Transverse colon (tissue), 4 donors: ENCODE results near the gene RAPGEF4.

ENCODE experiments used
- CTCF ChIP-seq, 5 experiments: fragments of 200-600 bp in 3 of 5; fragments of 450-650 bp in 2 of 5; sonication (generic) in 3 of 5; IDR thresholded peaks; 1 replicate in 2 of 5; 2 replicates in 3 of 5; pipeline ENCODE4 v1.5.1; 2016 to 2017; ENCODE audit warnings: antibody characterized with exemption in 5 of 5, inconsistent platforms in 3 of 5, mild to moderate bottlenecking in 2 of 5, moderate library complexity in 1 of 5
- EP300 ChIP-seq: sonication (generic); formaldehyde crosslinking; IDR thresholded peaks from one replicate; pipeline ENCODE4 v1.6.1; 2017; ENCODE audit warnings: antibody characterized with exemption, low read depth
- POLR2A ChIP-seq: fragments of 450-650 bp; IDR thresholded peaks from one replicate; pipeline ENCODE4 v1.6.1; 2016; ENCODE audit warnings: antibody characterized with exemption, mild to moderate bottlenecking, moderate library complexity
- POLR2AphosphoS5 ChIP-seq, 3 donors: sonication (generic); formaldehyde crosslinking; IDR thresholded peaks; one replicate each; pipeline ENCODE4 v1.6.1; 2016; ENCODE audit warnings: antibody characterized with exemption in 3 of 3

- TF ChIP-seq CTCF (IDR thresholded peaks at IDR 0.05) (no peak), EP300 (no peak), POLR2AphosphoS5 (IDR thresholded peaks at IDR 0.05) (no peak), POLR2A (no peak)
Observed at GRCh38 chr2:172894689-172895387, 159.2 kb downstream of the RAPGEF4 start.
